ENCODE data around the gene TBL2. TPM values are rescaled to one million over a fixed set of nuclear protein-coding genes. Genes with fewer than 3 reads are reported as not detected.

TBL2 gene
- total RNA-seq, 1 donor from 2014 or later: 48.2 TPM

Other genes starting within 250 kb of the TBL2 start
- gene FZD9, start 144.8 kb downstream of the TBL2 start, total RNA-seq: 0.54 and 0.67 TPM in 2 replicates
- 110 and 111 TPM in 2 replicates for gene BAZ1B, start 56.3 kb downstream of the TBL2 start, total RNA-seq
- gene BCL7B, start 20.9 kb downstream of the TBL2 start, total RNA-seq: 80.6 and 86.0 TPM in 2 replicates
- not detected in 2 replicates for gene MLXIPL, start 45.9 kb upstream of the TBL2 start, total RNA-seq
- gene VPS37D, start 89.3 kb upstream of the TBL2 start, total RNA-seq: 0.18 and 0.34 TPM in 2 replicates
- 11.2 and 11.6 TPM in 2 replicates for gene DNAJC30, start 104.9 kb upstream of the TBL2 start, total RNA-seq
- gene BUD23, start 105.0 kb upstream of the TBL2 start, total RNA-seq: 128 and 138 TPM in 2 replicates
- gene STX1A, start 141.1 kb upstream of the TBL2 start, total RNA-seq: 24.9 and 26.7 TPM in 2 replicates
- 18.9 and 24.3 TPM in 2 replicates for gene ABHD11, start 160.2 kb upstream of the TBL2 start, total RNA-seq
- gene CLDN3, start 191.7 kb upstream of the TBL2 start, total RNA-seq: not detected in 2 replicates